HEK293 (cell line): ENCODE measurements around the gene NELL1.

Source experiments
- CTCF ChIA-PET: fragments of 350-600 bp; formaldehyde crosslinking; extraction: SDS; loops from one replicate; lab custom pipeline; 2021; ENCODE audit warnings: antibody characterized with exemption; lab: Yijun Ruan, JAX
- POLR2A ChIA-PET: fragments of 300-600 bp; formaldehyde crosslinking; extraction: SDS; loops from one replicate; lab custom pipeline; 2020; ENCODE audit warnings: antibody characterized with exemption, inconsistent platforms; lab: Yijun Ruan, JAX
- H3K27ac ChIP-seq: fragments of 200-500 bp; sonication (Bioruptor generic); 2 replicates; pipeline ENCODE4 v1.5.1; 2014; ENCODE audit warnings: low read depth, low read length, control low read depth, inconsistent platforms; ENCODE audit errors: extremely low read depth
- H3K36me3 ChIP-seq, 2 experiments: fragments of 200-500 bp in 1 of 2; sonication (Bioruptor generic) in 1 of 2; 1 replicate in 1 of 2; 2 replicates in 1 of 2; pipeline ENCODE4 v1.5.1; 2014 to 2017; ENCODE audit warnings: inconsistent platforms in 2 of 2, low read length in 2 of 2; ENCODE audit not compliant: control insufficient read depth in 2 of 2, insufficient read depth in 1 of 2
- H3K4me1 ChIP-seq: fragments of 200-500 bp; sonication (Bioruptor generic); 2 replicates; pipeline ENCODE4 v1.5.1; 2014; ENCODE audit warnings: mild to moderate bottlenecking, low read length, inconsistent platforms; ENCODE audit not compliant: control insufficient read depth, insufficient read depth
- H3K4me3 ChIP-seq: 2 replicates; pipeline ENCODE4 v1.5.1; 2011; ENCODE audit warnings: low read depth, mild to moderate bottlenecking, control low read depth, low read length, moderate library complexity
- H3K9me3 ChIP-seq: fragments of 200-500 bp; sonication (Bioruptor generic); 2 replicates; pipeline ENCODE4 v1.5.1; 2014; ENCODE audit warnings: low read depth, low read length, inconsistent platforms; ENCODE audit not compliant: control insufficient read depth, insufficient read depth
- BCL11B ChIP-seq: fragments of 450-650 bp; formaldehyde crosslinking; IDR thresholded peaks from 2 replicates; pipeline ENCODE4 v1.5.1; 2016; ENCODE audit warnings: low read depth, missing biosample characterization, missing genetic modification characterization
- PATZ1 ChIP-seq: fragments of 450-650 bp; formaldehyde crosslinking; IDR thresholded peaks from 2 replicates; pipeline ENCODE4 v1.5.1; 2016; ENCODE audit warnings: missing biosample characterization, missing genetic modification characterization
- YY2 ChIP-seq: fragments of 450-650 bp; formaldehyde crosslinking; IDR thresholded peaks from 2 replicates; pipeline ENCODE4 v1.5.1; 2016; ENCODE audit warnings: missing biosample characterization, missing genetic modification characterization
- ZBTB49 ChIP-seq: fragments of 450-650 bp; formaldehyde crosslinking; IDR thresholded peaks from 2 replicates; pipeline ENCODE4 v1.5.1; 2016; ENCODE audit warnings: missing biosample characterization, missing genetic modification characterization, low read depth
- ZFHX2 ChIP-seq: fragments of 450-650 bp; formaldehyde crosslinking; conservative IDR thresholded peaks from 2 replicates; pipeline ENCODE4 v1.5.1; 2016; ENCODE audit warnings: missing biosample characterization, missing genetic modification characterization
- ZNF121 ChIP-seq: fragments of 450-650 bp; formaldehyde crosslinking; IDR thresholded peaks from 2 replicates; pipeline ENCODE4 v1.5.1; 2016; ENCODE audit warnings: missing biosample characterization, missing genetic modification characterization
- ZNF146 ChIP-seq: fragments of 450-650 bp; formaldehyde crosslinking; IDR thresholded peaks from 2 replicates; pipeline ENCODE4 v1.5.1; 2016; ENCODE audit warnings: missing biosample characterization, missing genetic modification characterization
- ZNF157 ChIP-seq: fragments of 450-650 bp; formaldehyde crosslinking; IDR thresholded peaks from 2 replicates; pipeline ENCODE4 v1.5.1; 2016; ENCODE audit warnings: missing biosample characterization, missing genetic modification characterization
- ZNF280D ChIP-seq: fragments of 450-650 bp; formaldehyde crosslinking; IDR thresholded peaks from 2 replicates; pipeline ENCODE4 v1.5.1; 2016; ENCODE audit warnings: missing biosample characterization, missing genetic modification characterization
- ZNF335 ChIP-seq: fragments of 450-650 bp; formaldehyde crosslinking; conservative IDR thresholded peaks from 2 replicates; pipeline ENCODE4 v1.5.1; 2016; ENCODE audit warnings: missing biosample characterization, missing genetic modification characterization
- ZNF354C ChIP-seq: fragments of 450-650 bp; formaldehyde crosslinking; IDR thresholded peaks from 2 replicates; pipeline ENCODE4 v1.5.1; 2016; ENCODE audit warnings: missing biosample characterization, missing genetic modification characterization, low read depth, borderline replicate concordance
- ZNF362 ChIP-seq: fragments of 450-650 bp; formaldehyde crosslinking; IDR thresholded peaks from 2 replicates; pipeline ENCODE4 v1.5.1; 2016; ENCODE audit warnings: missing biosample characterization, missing genetic modification characterization
- ZNF404 ChIP-seq: fragments of 450-650 bp; formaldehyde crosslinking; IDR thresholded peaks from 2 replicates; pipeline ENCODE4 v1.5.1; 2017; ENCODE audit warnings: missing biosample characterization, missing genetic modification characterization
- ZNF610 ChIP-seq: fragments of 450-650 bp; formaldehyde crosslinking; IDR thresholded peaks from 2 replicates; pipeline ENCODE4 v1.5.1; 2016; ENCODE audit warnings: missing biosample characterization, missing genetic modification characterization, borderline replicate concordance
- ZNF692 ChIP-seq: fragments of 450-650 bp; formaldehyde crosslinking; IDR thresholded peaks from 2 replicates; pipeline ENCODE4 v1.5.1; 2016; ENCODE audit warnings: missing biosample characterization, missing genetic modification characterization
- ZNF777 ChIP-seq: fragments of 450-650 bp; formaldehyde crosslinking; IDR thresholded peaks from 2 replicates; pipeline ENCODE4 v1.5.1; 2017; ENCODE audit warnings: missing biosample characterization, missing genetic modification characterization, borderline replicate concordance
- ZSCAN30 ChIP-seq: fragments of 450-650 bp; IDR thresholded peaks from 2 replicates; pipeline ENCODE4 v1.5.1; 2018; ENCODE audit warnings: missing biosample characterization, mild to moderate bottlenecking, missing genetic modification characterization, moderate library complexity
- ZSCAN4 ChIP-seq: fragments of 450-650 bp; formaldehyde crosslinking; IDR thresholded peaks from 2 replicates; pipeline ENCODE4 v1.5.1; 2017; ENCODE audit warnings: missing biosample characterization, missing genetic modification characterization

The NELL1 gene

GRCh38 chr11:20931029-20931428 is 261.6 kb downstream of the NELL1 start (continued):
- TF ChIP-seq PATZ1 (tag by site-specific recombination) = no peak
- TF ChIP-seq ZNF692 (tag by site-specific recombination) = no peak

GRCh38 chr11:20933086-20933485 is 263.7 kb downstream of the NELL1 start:
- no peak overlapping the region for H3K27ac ChIP-seq
- CTCF ChIA-PET = no interaction called here
- H3K36me3 ChIP-seq = no peaks in the 10 kb centered on the region
- H3K4me1 ChIP-seq = no peaks in the 10 kb centered on the region
- no peak for TF ChIP-seq ZNF610
- no peak for TF ChIP-seq ZSCAN30 (tag by site-specific recombination)
- TF ChIP-seq YY2 (tag by site-specific recombination) = no peak
- TF ChIP-seq ZNF362 = no peak
- no peak for TF ChIP-seq ZNF121 (tag by site-specific recombination)
- no peak for TF ChIP-seq ZNF404 (tag by site-specific recombination)
- TF ChIP-seq ZNF777 (tag by site-specific recombination) = no peak
- no peak for TF ChIP-seq ZFHX2
- no peak for TF ChIP-seq ZNF335 (tag by site-specific recombination)
- no peak for TF ChIP-seq BCL11B
- TF ChIP-seq ZNF157 (tag by site-specific recombination) = no peak
- TF ChIP-seq ZNF146 = no peak
- TF ChIP-seq ZBTB49 (tag by site-specific recombination) = no peak
- no peak for TF ChIP-seq ZNF354C (tag by site-specific recombination)
- no peak for TF ChIP-seq ZSCAN4 (tag by site-specific recombination)
- no peak for TF ChIP-seq ZNF280D (tag by site-specific recombination)
- TF ChIP-seq, all 188 proteins: peak for 0
- Histone ChIP-seq H3K4me3 (no peak overlapping the region), H3K9me3 (no peaks in the 10 kb centered on the region)
- POLR2A ChIA-PET = no interaction called here
